NCI-H446 treated with DMSO at 0.1 percent for 48 hours (cell line): ENCODE measurements around the gene INO80E.
"Not testable (repeated sequence)": the region's sequence is repeated elsewhere in the genome, so short reads cannot be mapped to it uniquely, and the experiment has no call there.

Experiments
- DNase-seq: peaks from one replicate; lab custom pipeline; 2025; lab: John Stamatoyannopoulos, UW

Gene INO80E, protein sequence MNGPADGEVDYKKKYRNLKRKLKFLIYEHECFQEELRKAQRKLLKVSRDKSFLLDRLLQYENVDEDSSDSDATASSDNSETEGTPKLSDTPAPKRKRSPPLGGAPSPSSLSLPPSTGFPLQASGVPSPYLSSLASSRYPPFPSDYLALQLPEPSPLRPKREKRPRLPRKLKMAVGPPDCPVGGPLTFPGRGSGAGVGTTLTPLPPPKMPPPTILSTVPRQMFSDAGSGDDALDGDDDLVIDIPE

DNA sequence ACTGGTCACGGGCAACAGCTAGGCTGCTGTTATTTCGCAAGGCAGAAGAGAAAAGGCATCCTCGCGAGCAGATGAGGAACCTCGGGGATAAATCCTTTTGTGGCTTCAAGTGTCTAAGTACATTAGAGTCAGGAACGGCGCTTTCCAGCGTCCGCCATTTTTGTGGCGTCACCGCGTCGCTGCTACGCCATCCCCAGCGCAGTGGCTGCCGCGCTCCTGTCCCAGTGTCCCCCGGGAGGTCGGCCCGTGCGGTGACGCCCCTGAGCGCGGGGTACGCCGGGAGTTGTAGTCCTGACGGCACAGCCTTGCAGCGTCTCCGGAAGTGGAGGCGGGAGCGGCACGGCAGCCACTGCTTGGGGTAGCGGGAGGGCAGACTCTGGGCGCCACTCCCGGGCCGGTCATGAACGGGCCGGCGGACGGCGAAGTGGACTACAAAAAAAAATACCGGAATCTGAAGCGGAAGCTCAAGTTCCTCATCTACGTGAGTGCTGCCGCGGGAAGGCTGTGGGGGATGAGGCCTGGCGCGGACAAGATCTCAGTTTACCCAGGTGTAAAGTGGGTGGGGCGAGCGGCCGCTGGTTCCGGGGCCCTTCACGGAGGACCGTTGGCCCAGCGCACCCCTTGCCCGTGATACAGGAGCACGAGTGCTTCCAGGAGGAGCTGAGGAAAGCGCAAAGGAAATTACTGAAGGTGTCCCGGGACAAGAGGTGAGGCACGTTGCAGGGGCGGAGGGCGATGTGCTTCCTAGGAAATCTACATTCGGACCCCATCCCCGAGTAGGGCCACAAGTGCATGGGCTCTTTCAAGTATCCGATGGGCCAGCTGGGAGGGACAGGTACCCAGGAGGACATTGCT is at the start of gene INO80E:
TSS of gene INO80E (plus strand) at position 331 of the 855 bp plus-strand sequence. CDS start at position 401, 70 bp downstream.
- DNase-seq = peak; percentile 92

DNA sequence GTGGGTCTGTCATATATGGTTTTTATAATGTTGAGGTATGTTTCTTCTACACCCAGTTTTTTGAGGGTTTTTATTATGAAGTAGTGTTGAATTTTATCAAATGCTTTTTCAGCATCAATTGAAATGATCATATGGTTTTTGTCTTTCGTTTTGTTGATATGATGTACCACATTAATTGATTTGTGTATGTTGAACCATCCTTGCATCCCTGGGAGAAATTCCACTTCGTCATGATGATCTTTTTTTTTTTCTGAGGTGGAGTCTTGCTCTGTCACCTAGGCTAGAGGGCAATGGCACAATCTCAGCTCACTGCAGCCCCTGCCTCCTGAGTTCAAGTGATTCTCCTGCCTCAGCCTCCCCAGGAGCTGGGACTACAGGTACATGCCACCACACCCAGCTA is 48.1 kb upstream of the INO80E start:
- no peak for DNase-seq

DNA sequence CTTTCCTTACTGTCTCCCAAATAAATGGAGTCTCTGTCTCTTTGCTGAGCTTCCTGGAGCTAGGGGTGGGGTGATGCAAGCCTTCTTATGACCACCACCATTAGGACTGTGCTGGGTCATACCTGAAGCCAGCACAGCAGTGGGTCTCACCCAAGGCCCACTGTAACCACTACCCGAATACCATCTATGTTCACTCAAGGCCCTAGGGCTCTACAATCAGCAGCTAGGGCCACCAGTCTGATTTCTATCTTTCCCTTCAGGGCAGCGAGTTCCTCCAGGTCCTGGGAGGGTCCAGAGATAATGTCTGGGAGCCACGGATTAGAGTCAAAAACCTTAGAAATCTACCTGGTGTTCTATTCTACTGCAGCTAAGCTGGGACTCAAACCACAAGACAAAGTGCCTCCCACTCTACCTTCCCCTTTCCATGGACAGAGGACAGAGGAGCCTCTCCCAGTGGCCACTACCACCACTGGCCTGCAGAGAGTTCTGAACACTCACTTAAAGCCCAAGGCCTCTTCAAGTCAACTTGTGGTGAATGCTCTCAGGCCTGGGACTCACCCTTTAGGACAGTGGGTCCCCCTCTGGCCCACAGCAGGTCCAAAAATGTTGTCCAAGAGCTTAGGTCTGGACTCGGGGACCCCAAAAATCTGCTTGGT is 45.1 kb upstream of the INO80E start:
- no peak for DNase-seq

DNA sequence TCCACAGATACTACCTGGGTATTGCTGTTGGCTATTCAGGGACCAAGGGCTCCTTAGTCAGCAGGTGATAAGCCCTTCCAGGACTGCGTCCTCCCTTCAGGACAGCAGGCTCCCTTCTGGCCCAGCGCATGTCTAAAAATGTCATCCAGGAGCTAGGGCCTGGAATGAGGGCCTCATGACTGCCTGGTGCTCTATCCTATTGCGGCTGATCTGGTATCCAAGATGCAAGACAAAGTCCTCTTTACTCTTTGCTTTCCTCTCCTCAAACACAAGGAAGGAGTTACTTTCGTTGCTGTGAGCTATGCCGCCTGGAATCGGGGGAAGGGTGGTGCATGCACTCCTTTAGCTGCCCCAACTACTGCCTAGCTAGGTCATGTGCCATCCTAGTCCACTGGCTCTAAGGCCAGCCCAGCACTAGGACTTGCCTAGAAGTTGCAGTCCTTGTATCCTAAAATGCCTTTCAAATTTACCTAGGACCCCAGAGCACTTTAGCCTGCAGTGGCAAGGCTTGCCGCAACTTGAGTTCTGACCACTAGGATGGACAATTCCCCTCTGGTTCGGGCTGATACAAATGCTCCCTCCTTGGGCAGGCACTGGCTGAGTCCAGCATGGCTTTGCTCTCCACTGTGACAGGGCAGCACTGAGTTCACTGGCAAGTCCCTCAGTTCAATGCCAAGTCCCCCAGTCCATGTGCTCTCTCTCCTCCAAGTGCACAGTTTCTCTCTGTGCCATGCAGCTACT is 44.2 kb upstream of the INO80E start:
- DNase-seq = no peak

DNA sequence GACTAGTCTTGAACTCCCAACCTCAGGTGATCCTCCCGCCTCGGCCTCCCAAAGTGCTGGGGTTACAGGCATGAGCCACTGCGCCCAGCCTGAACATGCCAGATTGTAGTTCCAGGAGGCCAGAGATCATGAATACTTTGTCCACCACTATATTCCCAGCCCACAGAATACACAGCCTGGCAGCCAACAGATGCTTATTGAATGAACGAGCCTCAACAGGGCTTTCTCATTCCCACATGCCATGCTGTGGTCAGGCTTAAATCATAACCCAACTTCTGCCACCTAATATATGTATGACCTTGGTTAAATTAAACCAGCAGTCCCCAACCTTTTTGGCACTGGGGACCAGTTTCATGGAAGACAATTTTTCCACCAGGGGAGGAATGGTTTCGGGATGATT is 37.3 kb upstream of the INO80E start:
- DNase-seq = no peak

DNA sequence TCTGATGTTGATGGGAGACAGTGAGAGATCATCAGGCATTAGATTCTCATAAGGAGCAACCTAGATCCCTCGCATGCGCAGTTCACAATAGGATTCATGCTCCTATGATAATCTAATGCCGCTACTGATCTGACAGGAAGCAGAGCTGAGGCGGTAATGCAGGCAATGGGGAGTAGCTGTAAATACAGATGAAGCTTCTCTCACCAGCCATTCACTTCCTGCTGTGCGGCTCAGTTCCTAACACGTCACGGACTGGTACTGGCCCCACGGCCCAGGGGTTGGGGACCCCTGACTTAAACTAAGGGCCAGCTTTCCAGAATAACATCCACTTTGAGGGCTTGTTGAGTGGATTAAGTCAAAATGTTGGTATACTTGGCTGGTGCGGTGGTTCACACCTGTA is 36.7 kb upstream of the INO80E start:
- DNase-seq = no peak

DNA sequence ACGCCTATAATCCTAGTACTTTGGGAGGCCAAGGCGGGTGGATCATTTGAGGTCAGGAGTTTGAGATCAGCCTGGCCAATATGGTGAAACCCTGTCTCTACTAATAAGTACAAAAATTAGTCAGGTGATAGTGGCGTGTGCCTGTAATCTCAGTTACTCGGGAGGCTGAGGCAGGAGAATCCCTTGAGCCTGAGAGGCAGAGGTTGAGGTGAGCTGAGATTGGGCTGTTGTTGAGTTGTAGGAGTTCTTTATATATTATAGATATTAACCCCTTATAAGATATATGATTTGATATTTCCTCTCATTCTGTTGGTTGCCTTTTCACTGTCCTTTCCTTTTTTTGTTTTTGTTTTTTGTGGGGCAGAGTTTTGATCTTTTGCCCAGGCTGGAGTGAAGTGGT is 36.2 kb upstream of the INO80E start:
- DNase-seq = not testable (repeated sequence)

DNA sequence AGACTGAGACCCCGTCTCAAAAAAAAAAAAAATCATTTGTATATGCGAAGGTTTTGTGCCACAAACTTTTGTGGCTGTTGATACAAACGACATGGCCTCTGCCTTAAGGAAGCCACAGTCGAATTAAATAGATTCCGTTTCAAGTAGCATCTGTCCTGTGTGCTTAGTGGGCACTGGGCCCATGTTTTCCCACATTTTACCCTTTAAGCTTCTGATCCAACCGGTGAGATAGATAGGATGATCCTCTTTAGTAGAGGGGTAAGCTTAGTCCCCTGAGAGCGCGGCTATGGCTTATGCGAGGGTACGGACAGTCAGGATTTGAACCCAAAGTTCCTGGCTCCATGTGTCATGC is 34.9 kb upstream of the INO80E start:
- no peak for DNase-seq

DNA sequence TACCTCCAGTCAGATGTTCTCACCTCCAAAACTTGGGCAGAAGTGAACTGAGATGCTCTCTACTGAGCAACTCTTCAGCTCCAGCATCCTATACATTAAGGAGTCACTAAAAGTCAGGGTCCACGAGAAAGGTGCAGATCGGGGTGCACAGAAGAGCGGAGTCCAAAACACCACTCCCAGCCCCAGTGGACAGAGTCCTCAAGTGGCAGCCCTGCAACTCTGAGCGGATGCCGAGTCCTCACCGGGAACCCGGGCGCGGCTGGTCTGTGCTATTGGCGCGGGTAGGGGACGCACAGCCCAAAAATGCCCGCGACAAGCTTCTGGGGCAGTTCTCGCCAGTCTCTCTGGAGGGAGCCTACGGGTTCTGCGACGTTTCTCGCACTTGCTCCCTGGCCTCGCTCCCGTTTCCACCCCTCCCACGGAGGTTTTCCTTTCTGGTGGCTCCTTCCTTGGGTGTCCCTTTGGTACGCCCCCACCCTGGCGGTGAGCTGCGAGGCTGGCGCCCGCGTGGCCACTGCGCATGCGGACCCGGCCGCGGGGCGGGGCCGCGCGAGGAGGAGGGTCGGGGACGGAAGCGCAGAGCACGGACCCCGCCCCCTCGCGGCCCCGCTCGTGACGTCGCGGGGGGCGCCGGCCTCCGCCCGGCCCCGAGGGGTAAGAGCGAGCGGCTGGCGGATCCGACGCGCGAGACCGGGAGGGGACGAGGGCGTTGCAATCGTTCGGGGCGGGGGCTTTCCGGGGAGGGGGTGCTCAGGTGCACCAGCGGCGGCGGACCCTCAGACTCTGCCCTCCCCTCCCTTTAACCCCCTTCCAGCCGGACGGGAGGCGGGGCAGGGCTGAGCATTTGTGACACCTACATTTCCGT is 34.3 kb upstream of the INO80E start, which contains the start of gene TMEM219:
TSS of gene TMEM219 (plus strand) at position 601 of the 865 bp plus-strand sequence. CDS start 1,065 bp downstream, outside the sequence.
- DNase-seq = peak; percentile 71

DNA sequence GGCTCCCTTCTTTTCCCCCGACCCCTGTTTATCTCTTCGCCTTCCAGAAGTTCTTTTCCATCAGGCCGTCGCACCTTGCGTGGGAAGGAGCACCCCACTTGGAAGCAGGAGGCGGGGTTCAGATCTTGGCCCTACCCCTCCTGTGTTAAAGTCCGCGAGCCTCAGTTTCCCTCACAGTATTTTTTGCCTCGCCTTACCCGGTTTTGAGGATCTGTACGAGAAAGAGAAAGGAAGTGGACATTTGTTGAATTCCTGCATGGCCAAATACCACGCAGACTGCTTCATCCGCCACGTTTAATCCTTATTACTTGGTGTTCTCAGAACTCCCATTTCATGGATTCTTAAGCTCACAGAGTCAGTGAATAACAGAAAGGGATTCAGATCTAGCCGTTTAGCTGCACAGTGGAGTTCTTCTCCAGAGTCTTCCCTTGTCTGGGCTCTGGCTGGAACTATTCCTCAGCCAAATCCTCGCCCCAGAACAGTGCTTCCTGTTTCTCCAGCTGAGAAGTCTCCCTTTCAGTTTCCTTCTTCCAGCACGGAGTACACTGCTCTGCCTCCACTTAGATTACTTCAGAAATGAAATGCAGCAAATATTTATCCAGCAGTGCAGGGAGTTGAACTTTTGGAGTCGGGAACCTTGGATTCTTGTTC is 33.6 kb upstream of the INO80E start:
- no peak for DNase-seq

DNA sequence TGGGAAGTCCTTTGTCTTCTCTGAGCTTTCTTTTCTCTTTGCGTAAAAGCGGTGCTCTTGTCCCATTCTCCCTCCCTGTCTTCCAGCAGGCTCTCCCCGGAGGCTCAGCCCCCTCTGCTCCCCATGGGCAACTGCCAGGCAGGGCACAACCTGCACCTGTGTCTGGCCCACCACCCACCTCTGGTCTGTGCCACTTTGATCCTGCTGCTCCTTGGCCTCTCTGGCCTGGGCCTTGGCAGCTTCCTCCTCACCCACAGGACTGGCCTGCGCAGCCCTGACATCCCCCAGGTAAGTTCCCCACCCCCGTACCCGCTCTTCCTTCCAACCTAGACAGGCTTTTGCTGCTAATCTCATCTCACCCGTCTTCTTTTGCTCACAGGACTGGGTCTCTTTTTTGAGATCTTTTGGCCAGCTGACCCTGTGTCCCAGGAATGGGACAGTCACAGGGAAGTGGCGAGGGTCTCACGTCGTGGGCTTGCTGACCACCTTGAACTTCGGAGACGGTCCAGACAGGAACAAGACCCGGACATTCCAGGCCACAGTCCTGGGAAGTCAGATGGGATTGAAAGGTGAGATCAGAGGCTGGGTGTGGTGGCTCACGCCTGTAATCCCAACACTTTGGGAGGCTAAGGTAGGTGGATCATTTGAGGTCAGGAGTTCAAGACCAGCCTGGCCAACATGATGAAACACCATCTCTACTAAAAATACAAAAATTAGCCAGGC is 32.9 kb upstream of the INO80E start:
- no peak for DNase-seq

DNA sequence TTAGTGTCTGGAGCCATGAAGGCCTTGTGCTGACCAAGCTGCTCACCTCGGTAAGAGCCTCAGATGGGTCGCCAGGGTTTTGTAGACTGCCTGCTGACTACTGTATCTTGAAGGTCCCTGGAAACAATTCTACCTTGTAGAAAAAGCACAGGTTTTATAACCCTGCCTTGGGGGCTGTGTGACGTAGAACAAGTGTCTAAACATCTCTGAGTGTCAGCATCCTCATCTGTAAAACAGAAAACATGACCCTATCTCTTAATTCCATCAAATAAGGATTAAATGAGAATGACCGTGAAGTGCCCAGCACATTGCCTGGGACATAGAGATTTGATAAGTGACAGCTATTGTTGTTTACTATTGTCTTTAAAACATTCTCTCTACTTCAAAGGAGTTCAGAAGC is 27.8 kb upstream of the INO80E start:
- DNase-seq = no peak

DNA sequence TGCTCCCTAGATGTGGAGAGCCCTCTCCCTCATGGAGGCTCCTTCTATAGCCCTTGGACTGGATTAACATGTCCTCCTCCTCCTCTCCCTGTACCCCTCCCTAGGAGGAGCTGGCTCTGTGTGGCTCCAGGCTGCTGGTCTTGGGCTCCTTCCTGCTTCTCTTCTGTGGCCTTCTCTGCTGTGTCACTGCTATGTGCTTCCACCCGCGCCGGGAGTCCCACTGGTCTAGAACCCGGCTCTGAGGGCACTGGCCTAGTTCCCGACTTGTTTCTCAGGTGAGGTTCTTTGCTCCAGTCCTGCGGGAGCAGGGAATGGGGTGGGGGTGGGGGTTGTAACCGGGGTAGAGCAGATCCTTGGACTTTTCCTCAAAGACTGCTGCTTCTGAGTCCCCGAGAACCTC is 24.7 kb upstream of the INO80E start:
- DNase-seq = no peak

DNA sequence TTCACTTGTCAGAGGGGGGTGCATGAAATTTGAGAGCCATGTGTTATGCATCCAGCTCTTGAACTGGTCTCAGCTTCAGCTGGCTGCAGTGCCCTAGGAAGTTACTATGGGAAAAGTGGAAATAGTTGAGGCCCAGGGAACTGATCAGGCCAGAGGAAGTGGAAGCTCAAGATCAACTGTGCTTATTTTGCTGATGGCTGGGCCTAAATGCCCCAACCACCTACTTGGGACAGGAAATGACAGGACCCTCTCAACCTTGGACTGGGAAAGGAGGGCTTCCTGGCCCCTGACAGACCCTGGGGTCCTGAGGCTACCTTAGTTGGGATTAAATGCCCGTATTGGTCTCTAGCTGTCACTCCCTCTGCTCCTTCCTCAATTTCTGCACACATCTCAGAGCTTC is 23.5 kb upstream of the INO80E start:
- no peak for DNase-seq

DNA sequence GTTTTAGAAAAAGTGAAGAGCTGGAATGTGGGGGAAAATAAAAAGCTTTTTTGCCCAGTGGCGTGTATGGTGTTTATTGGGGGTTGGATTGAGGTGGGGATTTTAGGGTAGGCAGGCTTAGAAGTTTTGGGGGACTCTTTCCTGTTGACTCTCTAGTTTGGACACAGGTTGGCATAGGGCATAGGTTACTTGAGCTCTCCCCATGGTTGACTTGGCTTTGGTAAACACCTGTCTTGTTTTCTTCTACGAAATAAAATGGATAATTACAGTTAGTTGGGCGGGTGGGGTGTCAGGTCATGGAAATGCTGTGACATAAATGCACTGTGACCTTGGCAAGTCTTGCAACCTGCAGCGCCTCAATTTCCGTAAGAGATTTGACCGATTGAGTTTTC is 23.1 kb upstream of the INO80E start:
- DNase-seq = no peak

DNA sequence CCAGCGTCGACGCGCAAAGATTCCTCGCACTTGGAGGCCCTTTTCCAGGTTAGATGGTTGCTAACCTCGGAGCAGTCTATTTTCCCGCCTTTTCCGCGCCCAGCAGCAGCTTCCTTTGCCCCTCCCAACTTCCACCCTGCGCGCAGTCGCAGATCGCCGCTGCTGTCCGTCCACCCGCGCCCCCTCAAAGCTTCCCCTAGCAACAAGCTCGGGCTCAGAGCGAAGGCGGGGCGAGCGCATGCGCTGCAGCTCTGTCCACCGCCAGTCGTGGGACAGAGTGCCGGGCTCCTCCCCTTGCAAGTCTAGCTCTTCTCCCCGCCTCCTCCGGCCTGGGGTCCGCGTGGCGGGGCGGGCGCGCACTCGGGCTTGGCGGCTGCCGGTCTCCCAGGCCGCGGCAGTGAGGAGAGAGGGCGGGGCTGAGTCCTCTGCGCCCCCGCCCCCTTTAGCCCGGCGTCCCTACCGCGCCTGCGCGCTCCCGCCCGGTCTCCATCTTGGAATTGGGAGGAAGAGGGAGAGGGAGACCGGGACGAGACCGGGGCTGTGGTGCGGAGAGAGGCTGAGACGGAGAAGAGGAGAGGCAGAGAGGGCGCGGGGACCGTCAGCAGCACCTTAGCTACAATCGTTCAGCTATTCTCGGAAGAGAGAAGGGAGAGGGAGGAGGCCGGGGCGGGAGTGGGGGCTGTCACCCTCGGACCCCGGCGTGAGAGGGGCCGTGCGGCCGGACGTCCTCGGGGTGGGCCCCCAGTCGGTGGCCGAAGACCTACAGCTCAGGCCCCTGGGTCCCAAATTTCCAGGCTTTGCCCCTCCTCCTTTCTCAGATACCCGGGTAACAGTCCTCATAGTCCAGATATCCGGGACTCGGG is 22.4 kb upstream of the INO80E start, which contains the start of gene TAOK2:
TSS of gene TAOK2 (plus strand) at position 485 of the 863 bp plus-strand sequence. CDS start 3,905 bp downstream, outside the sequence.
- peak; percentile 98 for DNase-seq

DNA sequence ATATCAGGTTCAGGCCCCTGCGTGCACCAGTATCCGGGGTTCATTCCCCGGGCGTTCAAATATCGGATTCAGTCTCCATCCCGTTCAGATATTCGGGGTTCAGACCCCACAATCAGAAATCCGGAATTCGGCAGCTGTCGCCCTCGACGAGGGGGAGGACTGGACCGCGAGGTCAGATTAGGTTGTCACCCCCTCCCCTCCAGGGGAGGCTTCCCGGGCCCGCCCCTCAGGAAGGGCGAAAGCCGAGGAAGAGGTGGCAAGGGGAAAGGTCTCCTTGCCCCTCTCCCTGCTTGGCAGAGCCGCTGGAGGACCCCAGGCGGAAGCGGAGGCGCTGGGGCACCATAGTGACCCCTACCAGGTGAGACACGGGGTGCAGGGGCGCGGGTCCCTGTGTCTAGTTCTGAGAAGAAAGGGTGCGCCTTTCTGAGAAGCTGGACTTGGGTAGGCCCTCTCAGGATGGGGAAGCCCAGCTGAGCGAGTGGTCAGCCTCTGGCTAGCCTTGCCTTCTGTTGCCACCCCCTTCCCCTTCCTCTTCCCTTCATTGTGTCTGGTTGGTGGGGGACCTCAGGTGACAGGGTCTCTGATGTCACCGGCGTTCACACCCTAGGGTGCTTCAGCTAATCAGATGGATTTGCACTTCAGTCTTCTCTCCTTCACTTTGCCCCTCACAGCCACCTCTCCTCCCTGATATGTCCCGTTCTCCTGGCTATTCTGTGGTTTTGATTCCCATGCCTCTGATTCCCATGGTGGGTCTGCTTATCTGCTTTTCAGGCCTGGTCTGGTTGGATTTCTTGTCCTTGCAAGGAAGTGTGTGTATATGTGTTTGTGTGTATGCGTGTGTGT is 21.5 kb upstream of the INO80E start:
- no peak for DNase-seq

DNA sequence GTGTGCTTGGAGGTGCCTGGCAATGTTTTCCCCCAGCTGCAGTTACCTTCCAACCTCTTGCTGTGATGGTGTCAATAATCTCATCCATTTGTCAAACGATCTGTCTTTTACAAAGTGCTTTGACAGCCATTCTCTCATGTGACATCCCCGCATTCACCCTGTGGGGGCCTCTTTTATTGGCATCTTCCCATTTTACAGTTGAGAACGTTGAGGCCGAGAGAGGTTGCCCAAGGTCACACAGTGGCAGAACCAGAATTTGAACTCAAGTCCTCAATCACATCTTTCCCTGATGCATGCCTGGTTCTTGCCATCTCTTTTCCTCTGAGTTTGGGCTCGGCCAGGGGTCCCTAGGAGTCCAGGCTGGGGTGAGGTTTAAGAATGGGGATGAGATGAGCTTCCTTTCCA is 20.9 kb upstream of the INO80E start:
- DNase-seq = no peak
